Measurements from ENCODE around the gene CACNA1H.
A peak's percentile ranks its signal among the peaks of the same experiment; 100 is the strongest.
"Not testable (repeated sequence)": the region's sequence is repeated elsewhere in the genome, so short reads cannot be mapped to it uniquely, and the experiment has no call there.

Gene CACNA1H

DNA sequence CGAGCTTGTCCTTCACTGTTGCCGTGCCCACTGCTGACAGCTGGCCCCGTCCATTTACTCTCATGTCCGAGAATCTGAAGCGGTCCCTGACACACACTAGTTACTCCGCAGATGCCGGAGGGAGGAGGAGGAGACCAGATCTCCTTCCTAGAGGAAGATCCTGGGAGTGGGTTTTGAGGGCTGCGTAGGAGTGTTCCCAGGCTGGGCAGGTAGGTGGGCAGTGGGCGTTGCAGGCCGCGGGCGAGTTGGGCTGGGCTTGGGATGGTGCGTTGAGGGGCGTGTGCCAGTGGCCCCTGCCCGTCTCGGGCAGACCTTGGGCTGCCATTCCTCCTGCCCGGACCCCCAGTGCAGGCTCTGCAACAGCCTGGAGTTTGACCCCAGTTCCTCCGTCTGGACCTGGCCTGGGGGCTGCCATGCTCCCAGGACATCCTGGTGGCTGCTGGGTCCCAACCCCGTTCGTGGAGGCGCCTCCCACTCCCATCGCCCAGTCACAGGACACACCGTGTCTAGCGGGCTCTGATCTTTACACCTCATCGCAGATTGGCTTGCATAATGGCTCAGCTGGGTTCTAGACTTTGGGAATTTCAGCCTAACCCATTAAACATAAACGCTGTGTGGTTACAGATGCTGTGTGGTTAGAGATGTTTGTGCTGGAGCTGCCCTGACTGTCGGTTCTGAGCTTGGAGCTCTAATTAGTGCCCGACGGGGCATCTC is 22.8 kb downstream of the CACNA1H start:
- DNase-seq (ENCODE audit: low read depth), result no peak

GRCh38 chr16:1176280-1176897 is 23.5 kb downstream of the CACNA1H start:
- DNase-seq (ENCODE audit: low read depth), result no peak

DNA sequence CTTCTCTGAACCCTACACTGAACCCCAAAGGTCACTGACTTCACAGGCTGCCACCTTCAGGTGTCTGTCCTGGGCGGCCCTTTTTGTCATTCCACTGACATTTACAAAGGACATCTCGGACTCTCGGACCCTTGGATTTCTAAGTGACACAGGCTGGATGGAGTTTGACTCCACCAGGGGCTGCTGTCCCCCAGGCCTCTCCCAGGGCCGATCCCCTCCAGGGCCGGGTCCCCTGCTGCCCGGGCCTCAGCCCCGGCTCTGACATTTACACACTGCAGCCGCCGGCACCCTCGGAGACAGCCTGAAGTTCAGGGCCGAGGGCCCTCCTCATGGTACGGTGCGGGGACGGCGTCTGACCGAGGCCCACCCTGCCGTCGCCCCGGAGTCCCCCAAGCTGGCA is 24.1 kb downstream of the CACNA1H start:
- DNase-seq (ENCODE audit: low read depth), result no peak

DNA sequence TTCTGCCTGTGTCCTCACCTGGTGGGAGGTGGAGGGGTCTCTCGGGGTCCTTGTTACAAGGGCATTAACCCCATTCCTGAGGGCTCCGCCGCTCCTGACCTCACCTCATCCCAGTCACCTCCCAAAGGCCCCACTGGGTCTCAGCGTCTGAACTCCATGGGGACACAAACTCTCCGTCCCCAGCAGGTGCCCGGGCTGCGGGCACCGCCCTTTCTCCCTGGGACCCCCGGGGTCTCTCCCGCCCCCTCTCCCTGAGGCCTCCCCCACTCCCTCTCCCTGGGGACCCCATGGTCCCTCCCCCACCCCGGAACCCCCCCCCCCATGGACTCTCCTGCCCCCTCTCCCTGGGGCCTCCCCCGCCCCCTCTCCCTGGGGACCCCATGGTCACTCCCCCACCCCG is 24.8 kb downstream of the CACNA1H start:
- DNase-seq (ENCODE audit: low read depth), result no peak

DNA sequence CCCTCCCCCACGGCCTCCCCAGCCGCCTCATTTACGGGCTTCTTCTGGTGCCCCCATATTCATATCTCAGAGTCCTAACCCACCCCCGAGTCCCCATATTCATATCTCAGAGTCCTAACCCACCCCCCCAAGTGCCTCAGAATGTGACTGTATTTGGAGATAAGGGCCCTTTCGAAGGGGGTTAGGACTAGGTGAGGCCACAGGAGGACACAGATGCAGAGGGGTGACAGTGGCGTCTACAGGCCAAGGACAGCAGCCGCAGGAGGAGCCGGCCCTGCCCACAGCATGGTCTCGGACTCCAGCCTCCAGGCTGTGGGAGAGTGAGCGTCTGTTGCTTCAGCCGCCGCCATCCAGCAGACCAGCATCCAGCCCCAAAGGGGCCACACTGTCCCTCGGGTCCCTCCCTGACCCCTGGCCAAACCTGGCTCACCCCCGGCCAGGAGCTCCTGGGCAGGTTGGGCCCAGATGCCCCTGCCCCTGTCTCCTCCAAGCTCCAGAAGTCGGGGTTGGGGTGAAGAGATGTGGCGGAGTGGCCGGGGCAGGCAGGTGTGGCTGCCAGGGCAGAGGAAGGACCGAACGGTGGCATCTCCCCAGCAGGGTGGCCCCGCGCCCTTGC is 25.5 kb downstream of the CACNA1H start:
- no peak for DNase-seq (ENCODE audit: low read depth)

GRCh38 chr16:1180549-1181403 is 27.9 kb downstream of the CACNA1H start:
- no peak for DNase-seq (ENCODE audit: low read depth)

DNA sequence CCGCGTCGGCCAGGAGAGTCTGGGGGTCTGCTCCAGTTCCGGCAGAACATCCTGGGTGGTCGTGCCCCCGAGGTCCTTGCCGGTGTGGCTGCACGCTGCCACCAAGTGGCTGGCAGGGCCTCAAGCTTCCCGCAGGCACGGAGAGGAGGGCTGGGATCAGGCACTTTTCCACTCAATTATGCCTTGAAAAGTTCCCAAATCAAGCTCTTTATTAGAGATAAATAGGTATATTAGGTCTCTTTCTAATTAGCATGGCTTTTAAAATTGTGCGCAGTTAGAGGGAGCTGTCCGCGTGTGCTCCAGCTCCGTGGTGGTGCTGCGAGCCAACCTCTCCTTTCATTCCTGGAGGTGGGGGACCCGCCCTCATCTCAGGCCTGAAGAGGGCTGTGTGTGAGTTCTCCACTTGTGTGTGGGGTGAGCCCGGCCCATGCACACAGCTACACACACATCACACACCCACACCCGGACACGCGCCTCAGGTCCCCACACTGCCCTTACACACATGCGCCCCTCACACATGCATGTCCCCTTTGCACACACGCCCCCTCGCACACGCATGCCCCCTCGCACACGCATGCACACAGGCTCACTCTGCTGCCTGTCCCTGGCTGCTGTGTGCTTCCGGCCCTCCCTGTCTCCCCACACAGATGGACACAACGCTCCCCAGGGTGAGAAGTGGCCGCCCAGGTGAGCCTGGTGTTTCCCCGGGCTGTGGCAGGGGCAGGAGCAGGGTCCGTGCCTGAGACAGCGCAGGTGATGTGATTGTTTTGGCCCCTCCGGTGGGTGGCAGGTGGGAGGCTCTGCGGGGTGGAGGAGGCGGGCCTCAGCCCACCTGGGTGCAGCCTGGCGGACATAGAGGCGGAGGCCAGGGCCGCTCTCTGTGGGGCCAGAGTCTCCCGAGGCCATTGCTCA is 28.8 kb downstream of the CACNA1H start:
- DNase-seq (ENCODE audit: low read depth), result no peak

DNA sequence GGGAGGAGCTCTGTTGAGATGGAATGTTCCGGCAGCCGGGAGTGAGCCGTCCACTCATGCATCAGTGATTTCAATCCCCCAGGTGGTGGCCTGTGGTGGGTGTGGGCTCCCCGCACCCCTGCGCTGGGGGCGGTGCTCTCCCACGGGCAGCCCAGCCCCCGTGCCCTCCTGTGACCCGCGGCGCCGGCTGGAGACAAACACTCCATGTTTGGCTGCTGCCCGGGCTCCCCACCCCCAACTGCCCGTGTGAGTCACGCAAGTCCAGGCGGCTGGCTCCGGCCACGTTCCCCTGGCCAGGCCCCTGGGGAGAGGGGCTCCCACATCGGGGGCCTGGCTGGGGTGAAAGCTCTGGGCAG is 29.4 kb downstream of the CACNA1H start:
- peak; percentile 38 for DNase-seq (ENCODE audit: low read depth)

DNA sequence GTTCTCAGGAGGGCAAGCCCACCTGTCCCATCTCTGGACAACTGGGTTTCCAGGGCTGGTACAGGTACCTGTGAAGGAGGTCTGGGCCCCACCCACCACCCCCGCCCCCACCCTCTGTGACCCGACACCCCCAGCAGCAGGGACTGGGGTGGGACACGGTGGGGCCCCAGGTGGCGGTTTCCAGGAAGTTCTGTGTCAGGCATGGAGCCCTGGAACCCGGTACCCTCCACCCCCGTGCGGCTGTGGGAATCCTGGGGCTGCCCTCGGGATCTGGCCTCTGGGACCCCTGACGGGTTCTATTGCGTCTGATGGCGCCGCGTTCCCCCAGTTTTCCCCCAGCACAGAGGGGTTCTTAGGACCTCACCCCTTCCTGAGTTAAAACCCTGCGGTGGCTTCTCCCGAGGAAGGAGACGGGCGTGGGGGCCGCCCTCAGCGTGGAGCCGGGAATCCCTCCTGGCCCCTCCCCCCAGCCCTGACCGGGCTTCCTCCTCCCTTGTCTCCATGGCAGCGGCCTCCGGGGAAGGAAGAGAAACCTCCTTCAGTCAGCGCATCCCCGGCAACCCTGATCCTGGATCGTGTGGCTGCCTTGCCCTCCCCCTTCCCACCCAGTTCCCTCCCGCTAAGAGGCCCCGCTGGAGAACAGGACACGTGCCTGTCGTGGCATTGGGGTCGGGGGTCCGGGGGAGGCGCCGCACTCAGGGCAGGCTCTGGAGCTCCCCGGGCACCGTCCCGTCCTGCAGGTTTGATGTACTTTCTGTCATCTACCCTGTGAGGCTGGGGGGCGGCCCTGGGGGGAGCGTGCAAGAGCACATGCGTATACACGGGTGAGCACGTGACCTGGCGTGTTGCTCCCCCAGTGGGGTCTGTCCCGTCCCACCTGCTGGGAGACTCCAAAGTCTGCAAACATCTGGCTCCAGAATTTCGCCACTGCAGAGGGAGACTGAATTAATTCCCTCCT is 30.3 kb downstream of the CACNA1H start:
- DNase-seq (ENCODE audit: low read depth), result peak; percentile 25

GRCh38 chr16:1184156-1184868 is 31.4 kb downstream of the CACNA1H start:
- DNase-seq (ENCODE audit: low read depth), result no peak

- no peak for DNase-seq (ENCODE audit: low read depth)
Measured at GRCh38 chr16:1184980-1185379, 32.1 kb downstream of the CACNA1H start.

GRCh38 chr16:1185460-1186207 is 32.7 kb downstream of the CACNA1H start:
- not testable (repeated sequence) for DNase-seq (ENCODE audit: low read depth)

GRCh38 chr16:1188432-1189189 is 35.7 kb downstream of the CACNA1H start:
- DNase-seq (ENCODE audit: low read depth), result peak; percentile 8

- DNase-seq (ENCODE audit: low read depth), result no peak
Measured at GRCh38 chr16:1189455-1189854, 36.5 kb downstream of the CACNA1H start.

DNA sequence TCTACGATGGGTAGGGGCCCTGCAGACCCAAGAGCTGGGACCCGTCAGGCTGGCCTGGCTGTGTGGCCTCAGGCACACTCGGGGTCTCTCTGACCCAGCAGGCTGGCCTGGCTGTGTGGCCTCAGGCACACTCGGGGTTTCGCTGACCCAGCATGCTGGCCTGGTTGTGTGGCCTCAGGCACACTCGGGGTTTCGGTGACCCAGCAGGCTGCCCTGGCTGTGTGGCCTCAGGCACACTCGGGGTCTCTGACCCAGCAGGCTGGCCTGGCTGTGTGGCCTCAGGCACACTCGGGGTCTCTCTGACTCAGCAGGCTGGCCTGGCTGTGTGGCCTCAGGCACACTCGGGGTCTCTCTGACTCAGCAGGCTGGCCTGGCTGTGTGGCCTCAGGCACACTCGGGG is 37.9 kb downstream of the CACNA1H start:
- not testable (repeated sequence) for DNase-seq (ENCODE audit: low read depth)

DNA sequence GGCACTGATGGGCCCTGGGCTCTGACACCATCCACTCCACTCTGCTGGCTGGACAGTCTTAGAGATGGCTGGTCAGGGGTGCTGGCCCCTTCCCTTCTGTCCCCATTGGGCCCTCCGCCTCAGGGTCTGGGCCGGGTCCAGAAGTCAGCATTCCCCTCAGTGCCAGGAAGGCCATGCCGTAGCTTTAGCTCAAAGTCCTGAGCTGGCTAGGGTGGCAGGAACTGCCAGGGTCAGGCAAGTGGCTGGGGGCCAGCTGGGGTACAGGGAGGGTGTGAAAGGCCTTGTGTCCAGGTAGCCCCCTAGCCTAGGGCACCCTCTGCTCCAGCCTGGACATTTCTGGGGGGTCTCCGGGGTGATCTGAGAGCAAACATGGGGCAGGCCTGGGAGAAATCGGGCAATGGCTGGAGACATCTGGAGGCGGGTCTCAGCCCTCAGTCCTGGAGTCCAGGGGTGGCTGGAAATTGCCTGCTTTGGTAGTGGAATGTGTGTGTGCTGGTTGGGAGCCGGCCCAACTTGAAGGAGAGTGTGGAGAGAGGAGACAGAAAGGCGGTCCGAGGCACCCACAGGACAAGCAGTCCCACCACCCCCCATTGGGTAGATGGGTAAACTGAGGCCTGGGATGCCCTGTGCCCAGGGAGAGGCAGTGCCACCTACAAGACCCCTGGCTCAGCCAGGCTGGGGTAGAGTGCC is 39.6 kb downstream of the CACNA1H start:
- DNase-seq (ENCODE audit: low read depth), result no peak

- DNase-seq (ENCODE audit: low read depth), result no peak
Measured at GRCh38 chr16:1193143-1193824, 40.4 kb downstream of the CACNA1H start.

All from stromal cell of bone marrow (primary cell).